CD4-positive, alpha-beta T cell treated with Interleukin-12 subunit alpha and Interleukin-12 subunit beta, for 1 hour (primary cell): ENCODE measurements around the gene SH3TC1.

ENCODE experiments used
- DNase-seq: peaks from one replicate; pipeline ENCODE4 v3.0.0-alpha.2; 2020

Gene SH3TC1

DNA sequence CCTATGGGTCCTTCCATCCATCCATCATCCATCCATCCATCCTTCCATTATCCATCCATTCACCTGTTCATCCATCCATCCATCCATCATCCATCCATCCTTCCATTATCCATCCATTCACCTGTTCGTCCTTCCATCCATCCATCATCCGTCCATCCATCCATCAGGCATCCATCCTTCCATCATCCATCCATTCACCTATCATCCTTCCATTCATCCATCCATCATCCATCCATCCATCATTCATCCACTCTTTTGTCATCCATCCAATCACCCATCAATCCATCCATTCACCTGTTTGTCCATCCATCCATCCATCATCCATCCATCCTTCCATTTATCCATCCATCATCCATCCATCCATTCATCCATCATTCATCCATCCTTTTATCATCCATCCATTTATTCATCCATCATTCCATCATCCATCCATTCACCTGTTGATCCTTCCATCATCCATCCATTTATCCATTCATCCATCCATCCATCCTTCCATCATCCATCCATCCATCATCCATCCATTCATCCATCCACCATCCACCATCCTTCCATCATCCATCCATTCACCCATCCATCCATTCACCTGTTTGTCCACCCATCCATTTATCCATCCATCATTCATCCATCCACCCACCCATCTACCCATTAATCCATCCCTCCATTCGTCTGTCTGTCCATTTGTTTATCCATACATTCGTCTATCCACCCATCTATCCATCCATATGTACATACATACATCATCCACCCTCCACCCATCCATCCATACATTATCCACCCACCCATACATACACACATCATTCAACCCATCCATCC is 34.8 kb downstream of the SH3TC1 start:
- DNase-seq: no peak

GRCh38 chr4:8234715-8235114 is 35.6 kb downstream of the SH3TC1 start:
- no peak for DNase-seq

GRCh38 chr4:8235224-8235623 is 36.1 kb downstream of the SH3TC1 start:
- DNase-seq: no peak

DNA sequence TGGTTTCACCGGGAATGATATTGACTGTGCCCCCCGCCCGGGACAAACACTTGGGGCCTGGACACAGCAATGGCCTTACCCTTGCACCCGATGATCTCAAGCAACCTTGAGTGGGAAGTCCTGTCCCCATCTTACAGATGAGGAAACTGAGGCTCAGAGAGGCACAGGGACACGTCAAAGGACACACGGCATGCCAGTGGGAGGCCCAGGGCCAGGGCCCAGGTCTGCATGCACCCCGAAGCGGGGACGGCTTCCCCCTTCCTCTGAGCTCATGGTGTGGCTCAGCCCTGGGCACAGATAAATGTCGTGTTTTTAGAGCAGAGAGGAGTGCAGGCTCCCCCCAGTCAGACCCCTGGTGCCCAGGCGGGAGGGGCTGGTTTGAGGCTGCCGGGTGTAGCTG is 36.6 kb downstream of the SH3TC1 start:
- no peak for DNase-seq

GRCh38 chr4:8236106-8236919 is 37.2 kb downstream of the SH3TC1 start:
- DNase-seq: no peak

- DNase-seq: no peak
Observed at GRCh38 chr4:8236920-8237195, 37.8 kb downstream of the SH3TC1 start.

DNA sequence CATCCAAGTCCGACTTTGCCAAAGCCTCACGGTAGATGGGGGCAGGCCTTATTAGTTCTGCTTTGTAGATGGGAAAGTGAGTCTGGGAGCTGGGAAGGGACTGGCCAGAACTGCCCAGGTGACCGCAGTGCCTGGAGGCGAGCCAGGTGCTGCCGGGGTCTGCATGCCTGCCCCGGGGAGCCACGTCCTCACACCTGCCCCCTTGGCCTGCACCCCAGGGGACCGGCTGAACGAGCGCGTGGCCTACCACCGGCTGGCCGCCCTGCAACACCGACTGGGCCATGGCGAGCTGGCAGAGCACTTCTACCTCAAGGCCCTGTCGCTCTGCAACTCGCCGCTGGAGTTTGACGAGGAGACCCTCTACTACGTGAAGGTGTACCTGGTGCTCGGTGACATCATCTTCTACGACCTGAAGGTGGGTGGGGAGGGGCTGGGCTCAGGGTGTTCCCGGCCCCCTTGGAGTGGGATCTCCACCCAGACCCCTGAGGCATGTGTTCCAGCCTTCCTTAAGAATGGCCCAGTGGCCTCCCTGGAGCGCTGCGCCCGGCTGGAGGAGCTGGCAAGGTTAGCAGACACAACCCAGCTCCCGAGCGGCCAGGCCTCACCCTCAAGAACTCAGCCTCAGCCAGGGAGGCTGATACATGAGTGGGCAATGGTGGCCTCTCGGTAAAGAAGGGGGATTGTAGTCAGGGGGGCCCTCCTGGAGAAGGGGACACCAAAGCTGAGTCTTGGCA is 38.3 kb downstream of the SH3TC1 start:
- no peak for DNase-seq

DNA sequence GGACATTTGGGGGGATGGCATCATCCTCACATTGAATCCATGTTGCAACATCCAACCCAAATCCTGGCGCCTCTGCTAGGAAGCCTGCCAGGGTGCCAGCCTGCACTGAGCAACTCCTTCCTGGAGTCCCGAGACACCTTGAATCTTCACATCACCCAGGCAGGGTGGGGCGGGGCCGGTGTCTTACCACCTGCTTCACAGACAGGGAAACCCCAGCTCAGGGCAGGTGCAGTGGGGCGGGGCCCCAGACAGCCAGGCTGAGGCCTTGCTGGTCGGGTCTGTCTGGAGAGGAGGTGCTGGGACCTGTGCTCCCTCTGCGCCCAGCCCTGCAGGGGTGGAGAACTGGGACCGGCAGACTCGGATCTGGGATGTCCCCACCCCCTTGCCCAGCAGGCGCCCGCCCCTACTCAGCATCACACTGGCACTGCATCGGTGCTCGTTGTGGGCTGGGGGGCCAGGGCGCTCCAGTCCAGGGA is 39.0 kb downstream of the SH3TC1 start:
- peak; percentile 6 for DNase-seq

- no peak for DNase-seq
Observed at GRCh38 chr4:8238515-8239053, 39.5 kb downstream of the SH3TC1 start.

DNA sequence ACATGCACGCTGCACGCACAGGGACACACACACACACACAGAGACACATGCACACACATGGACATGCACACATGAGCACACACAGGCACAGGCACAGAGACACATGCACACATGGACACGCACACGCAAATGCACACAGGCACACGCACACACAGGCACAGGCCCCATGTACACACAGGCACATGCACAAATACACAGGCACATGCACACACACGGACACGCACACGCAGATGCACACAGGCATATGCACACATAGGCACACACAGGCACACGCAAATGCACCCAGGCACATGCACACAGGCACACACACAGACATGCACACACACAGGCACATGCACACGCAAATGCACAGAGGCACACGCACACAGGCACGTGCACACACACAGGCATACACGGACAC is 40.1 kb downstream of the SH3TC1 start:
- DNase-seq: no peak

DNA sequence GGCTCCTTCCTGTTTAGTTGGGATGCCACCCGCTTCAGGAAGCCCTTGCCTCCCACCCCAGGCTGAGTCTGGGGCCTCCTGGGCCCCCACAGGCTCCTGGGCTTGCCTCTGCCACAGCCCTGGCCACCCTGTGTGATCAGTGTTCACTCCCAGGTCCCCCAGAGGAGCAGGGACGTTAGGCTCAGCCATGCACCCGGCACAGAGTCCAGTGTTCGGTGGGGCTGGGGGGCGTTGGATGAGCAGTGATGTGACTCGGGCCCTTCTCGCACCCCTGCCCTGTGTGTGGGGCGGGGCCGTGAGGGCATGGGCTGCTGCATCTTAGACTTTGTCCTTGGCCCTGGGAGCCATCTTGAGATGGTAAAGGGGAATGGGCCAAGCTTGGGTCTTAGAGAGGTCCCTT is 40.6 kb downstream of the SH3TC1 start:
- DNase-seq: no peak

- no peak for DNase-seq
Observed at GRCh38 chr4:8240211-8241041, 41.3 kb downstream of the SH3TC1 start.

- DNase-seq: no peak
Observed at GRCh38 chr4:8241211-8241779, 42.2 kb downstream of the SH3TC1 start.

- peak; percentile 72 for DNase-seq
Observed at GRCh38 chr4:8241895-8242696, 43.0 kb downstream of the SH3TC1 start.

- DNase-seq: no peak
Observed at GRCh38 chr4:8242782-8243560, 43.9 kb downstream of the SH3TC1 start.

GRCh38 chr4:8244001-8244757 is 45.1 kb downstream of the SH3TC1 start:
- no peak for DNase-seq

GRCh38 chr4:8244931-8245460 is 45.9 kb downstream of the SH3TC1 start:
- DNase-seq: no peak

DNA sequence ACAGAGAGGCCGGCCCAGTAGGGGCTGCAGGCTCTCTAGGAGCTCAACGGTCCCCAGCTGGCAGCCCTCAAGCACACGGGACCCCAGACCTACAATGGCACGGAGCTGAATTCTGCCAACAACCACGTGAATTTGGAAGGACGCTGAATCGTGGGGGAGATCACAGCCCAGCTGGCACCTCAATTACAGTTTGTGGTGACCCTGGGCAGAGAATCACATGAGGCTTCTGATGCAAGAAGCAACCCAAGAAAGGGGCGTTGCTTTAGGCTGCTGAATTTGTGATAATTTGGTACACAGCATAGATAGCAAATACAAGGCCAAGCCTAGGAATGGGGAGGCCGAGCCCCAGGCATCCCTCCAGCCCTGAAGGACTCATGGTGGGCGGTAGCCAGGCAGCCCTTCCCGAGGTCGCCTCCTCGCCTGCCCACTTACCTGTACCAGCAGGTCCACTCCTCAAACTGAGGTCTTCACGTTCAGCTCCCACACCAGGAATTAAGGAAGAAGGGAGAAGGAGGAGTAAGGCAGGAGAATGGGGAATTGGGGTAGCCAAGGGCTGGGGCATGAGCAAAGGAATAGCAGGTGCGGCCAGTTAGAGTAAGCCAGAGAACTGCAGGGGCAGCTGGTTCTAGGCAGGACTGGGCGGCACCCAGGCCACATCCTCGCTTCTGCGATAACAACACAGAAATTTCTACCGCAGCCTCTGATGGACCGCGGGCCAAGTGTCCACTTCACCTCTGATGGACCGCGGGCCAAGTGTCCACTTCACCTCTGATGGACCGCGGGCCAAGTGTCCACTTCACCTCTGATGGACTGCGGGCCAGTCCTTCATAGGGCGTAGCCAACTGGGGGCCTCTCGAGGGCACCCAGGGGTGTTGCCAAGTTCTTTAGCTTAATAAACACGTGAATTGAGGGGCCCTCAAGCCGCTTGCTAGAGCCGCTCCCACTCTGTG is 47.1 kb downstream of the SH3TC1 start:
- no peak for DNase-seq
